GM18951 (cell line): ENCODE results near the gene ARID3B.
"Not testable (repeated sequence)": the region's sequence is repeated elsewhere in the genome, so short reads cannot be mapped to it uniquely, and the experiment has no call there.

Source experiments
- POLR2A ChIP-seq: IDR thresholded peaks from 4 replicates; pipeline ENCODE4 v1.6.1; 2011; ENCODE audit warnings: mild to moderate bottlenecking; ENCODE audit not compliant: insufficient read length, insufficient read depth; ENCODE audit errors: extremely low read depth
- in situ Hi-C: fragments of 300-500 bp; cut with MboI; formaldehyde crosslinking; loops from one replicate; pipeline ENCODE4 v1.12.0; 2022; ENCODE audit warnings: low sequenced_read_pairs, mixed read lengths, inconsistent platforms; ENCODE audit not compliant: unreplicated experiment

Gene ARID3B

DNA sequence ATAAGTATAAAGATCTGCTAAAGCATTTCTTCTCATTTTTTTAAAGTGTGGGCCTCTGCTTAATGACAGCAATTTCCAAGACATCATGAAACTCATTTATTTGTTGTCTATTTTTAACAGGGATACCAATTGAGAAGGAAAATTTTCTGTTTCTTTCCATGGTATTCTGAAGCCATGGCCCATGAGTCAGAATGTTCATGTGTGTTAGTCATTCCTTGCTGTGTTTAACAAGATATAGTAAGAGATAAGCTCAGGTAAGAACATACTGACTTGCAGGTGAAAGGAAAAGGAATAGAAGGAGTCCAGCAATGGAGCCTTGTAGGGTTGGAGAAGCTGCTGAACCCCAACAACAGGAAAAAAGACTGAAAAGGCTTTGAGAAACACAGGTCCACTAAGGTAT, 17.0 kb upstream of the ARID3B start:
- in situ Hi-C loops: no loop called here
- TF ChIP-seq POLR2A: no peak

DNA sequence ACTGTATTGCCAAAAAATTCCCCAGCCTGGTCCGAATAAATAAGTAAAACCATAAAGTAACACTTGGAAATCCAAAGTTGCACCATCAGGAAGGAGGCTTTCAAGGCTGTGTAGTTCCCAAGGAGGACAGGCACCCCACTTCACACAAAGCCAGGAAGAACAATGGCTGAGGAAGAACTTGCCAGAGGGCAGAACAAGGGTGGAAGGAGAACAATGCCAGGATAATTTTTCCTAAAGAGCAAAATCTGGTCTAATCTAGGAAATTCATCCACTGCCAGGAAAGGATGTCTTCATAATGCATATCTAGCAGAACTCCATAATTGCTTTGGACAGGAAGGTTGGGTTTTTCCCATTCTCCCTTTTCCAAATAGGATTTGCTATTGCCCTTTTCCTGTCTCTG, 15.7 kb upstream of the ARID3B start:
- no peak for TF ChIP-seq POLR2A
- in situ Hi-C loops: no loop called here

DNA sequence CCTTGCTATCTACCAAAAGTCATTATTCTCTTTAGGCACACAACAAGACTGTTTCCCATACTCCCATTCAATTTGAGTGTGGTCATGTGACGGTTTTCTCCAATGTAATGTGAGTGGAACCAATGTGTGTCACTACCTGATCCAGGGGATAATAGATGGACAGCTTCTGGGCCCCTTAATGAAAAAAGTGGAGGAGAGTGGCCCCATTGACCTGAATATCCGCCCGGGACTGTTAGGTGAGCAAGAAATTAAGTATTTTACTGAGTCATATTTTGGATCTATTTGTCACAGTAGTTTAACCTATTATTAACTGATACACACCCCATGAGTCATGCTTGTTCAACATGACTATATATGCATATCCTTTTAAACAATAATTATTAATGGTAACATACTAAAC, 15.1 kb upstream of the ARID3B start:
- in situ Hi-C loops: no loop called here

DNA sequence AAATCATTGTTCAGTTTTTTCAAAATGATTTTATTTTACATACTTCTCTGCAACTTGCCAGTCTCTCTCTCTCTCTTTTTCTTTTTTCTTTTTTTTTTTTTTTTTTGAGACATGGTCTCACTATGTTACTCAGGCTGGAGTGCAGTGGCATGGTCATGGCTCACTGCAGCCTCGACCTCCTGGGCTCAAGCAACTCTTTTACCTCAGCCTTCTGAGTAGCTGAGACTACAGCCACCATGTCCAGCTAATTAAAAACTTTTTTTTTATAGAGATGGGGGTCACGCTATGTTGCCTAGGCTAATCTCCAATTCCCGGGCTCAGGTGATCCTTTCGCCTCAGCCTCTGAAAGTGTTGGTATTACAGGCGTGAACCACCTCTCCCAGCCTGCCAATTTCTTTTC, 12.1 kb upstream of the ARID3B start:
- no peak for TF ChIP-seq POLR2A
- in situ Hi-C loops: no loop called here

More for the DNA sequence above, 15.1 kb upstream of the ARID3B start:
- no peak for TF ChIP-seq POLR2A

DNA sequence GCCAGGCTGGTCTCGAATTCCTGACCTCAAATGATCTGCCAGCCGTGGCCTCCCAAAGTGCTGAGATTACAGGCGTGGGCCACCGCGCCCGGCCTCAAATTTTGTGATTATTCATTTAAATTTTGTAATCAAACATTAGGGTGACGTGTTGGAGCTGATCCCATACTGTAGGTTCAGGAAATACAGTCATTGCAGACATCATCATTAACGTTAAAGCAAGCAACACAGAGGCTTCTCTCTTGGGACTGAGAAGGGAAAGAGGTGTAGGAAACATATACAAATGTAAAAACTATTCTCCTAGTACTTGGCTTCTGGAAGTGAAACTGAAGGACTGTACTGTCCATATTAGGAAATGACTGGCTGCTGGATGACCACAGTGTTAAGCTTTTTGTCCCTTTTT, 11.1 kb upstream of the ARID3B start:
- in situ Hi-C loops: no loop called here
- TF ChIP-seq POLR2A: no peak

DNA sequence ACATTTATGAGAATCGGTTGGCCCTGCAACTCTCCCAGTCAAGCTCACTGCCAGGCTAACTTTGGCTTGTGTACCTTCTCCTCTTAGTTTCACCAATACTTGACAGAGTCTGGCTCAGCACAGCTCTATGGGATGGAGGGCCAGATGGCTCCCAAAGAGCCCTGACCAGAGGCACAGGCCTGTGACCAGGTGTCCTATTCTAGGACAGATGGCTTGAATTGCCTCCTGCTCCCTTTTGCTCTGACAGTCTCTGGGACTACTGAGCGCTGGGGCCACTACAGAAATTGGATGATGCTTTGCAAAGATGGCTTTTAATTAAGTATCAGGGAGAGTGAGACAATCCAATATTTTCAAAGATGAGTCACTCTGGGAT, 10.3 kb upstream of the ARID3B start:
- in situ Hi-C loops: no loop called here
- TF ChIP-seq POLR2A: no peak

DNA sequence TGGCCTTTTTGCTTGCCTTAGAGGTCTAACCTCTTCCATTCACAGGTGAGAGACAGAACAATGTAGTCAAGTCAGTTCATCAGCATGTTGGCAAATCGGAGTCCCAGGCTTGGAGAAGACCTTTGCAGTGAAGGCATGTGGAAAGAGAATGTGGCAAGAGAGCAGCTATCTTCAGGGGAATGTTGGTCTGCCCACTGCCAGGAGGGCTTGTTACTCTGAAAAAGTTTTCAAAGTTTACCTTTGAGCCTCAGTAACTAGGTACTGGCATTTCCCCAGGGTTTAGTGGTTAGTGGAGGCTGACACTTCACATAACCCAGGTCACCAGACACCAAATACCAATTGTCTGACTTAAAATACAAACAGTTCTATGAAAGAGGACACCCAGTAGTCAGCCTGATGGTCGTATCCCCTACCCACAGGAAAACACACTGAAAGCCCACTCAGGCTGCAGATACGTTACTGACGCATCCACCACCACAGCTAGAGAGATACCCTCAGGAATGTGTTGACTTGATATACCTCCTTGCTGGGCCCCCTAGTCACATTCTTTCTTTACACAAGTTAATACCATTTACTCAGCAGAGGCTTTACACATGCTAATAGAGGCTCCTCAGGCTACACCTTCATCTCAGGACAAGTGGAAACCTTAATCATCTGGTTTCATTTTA, 9.7 kb upstream of the ARID3B start:
- in situ Hi-C loops: no loop called here
- no peak for TF ChIP-seq POLR2A

DNA sequence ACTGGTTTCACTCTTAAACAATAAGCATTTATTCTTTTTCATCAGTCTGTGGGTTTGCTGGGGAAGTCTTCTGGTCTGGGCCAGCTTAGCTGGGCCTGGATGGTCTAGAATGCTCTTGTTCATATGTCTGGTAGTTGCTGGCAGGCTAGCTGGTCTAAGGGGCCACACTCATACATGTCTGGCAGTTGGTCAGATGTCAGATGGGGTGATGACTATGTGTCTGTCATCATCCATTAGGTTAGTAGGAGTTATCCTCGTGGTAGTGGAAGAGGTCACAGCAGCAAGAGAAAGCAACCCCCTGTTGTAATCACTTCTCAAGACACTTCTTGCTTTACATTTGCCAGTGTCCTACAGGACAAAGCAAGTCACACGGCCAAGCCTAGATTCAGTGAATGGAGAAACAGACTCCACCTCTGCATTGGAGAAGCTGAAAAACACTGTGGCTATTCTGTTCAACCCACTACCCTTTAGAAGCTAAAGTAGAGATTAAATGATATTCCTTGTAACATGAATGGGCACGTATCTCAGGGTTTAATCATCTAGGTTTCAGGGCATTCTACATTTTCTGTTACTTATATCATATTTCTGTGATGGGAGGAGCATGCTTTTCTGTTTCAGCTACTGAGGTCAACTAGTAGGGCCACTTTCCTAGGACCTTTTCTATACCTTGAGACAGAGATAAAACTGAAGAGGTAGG, 5.5 kb upstream of the ARID3B start:
- in situ Hi-C loops: no loop called here

DNA sequence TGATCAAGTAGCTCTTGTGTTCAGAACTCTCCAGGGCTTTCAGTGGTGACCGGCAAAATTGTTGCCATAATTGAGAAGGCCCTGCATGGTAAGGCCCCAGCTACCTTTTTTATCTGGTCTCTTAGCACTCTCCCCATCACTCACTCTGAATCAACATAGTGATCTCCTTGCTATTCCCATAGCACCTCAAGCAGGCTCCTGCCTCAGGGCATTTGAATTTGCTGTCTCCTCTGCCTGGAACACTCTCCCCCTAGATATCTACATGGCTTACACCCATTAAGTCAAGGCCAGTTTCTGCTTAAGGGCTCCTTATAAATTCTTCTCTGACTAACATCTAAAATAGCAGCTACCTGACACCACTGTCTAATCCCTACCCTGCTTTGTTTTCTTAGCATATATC, 3.3 kb upstream of the ARID3B start:
- in situ Hi-C loops: no loop called here
- TF ChIP-seq POLR2A: no peak

More for the DNA sequence above, 5.5 kb upstream of the ARID3B start:
- no peak for TF ChIP-seq POLR2A

DNA sequence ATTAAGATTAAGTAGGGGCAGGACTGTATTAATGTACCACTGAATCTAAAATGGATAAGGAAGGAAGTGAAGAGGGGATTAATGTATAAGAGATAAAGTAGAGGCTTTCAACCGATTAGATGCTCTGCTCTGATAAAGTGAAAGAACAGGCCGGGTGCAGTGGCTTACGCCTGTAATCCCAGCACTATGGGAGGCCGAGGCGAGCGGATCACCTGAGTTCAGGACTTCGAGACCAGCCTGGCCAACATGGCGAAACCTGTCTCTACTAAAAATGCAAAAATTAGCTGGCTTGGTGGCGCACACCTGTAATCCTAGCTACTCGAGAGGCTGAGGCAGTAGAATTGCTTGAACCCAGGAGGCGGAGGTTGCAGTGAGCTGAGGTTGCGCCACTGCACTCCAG, 1.5 kb upstream of the ARID3B start:
- in situ Hi-C loops: not testable (repeated sequence)

DNA sequence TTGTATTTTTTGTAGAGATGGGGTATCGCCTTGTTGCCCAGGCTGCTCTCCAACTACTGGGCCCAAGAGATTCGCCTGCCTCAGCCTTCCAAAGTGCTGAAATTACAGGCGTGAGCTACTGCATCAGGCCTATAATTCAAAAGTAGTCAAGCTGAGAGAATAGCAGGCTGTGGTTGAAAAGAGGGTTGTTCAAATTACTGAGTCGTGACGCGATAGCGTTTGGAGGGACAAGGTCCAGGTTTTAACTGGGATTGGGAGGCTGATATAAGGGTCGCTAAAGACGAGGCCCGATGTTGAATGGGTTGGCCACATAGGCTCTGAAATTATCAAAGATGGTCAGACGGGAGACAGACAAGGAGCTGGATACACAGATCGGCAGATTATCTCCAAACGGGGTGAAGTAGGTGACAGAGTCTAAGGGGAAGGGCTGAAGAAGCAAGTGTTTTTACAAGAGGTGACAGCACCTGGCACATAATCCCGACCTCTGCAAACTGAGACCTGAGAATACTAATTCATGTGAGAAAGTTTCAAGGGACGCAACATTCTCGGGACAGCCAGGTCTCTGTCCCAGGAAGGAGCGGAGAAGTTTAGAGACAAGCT, 759 bp upstream of the ARID3B start:
- in situ Hi-C loops: loop anchor here (5.0 kb wide), 1 partner anchor 33 kb away; no protein-coding TSS in a partner anchor
- TF ChIP-seq POLR2A: no peak

DNA sequence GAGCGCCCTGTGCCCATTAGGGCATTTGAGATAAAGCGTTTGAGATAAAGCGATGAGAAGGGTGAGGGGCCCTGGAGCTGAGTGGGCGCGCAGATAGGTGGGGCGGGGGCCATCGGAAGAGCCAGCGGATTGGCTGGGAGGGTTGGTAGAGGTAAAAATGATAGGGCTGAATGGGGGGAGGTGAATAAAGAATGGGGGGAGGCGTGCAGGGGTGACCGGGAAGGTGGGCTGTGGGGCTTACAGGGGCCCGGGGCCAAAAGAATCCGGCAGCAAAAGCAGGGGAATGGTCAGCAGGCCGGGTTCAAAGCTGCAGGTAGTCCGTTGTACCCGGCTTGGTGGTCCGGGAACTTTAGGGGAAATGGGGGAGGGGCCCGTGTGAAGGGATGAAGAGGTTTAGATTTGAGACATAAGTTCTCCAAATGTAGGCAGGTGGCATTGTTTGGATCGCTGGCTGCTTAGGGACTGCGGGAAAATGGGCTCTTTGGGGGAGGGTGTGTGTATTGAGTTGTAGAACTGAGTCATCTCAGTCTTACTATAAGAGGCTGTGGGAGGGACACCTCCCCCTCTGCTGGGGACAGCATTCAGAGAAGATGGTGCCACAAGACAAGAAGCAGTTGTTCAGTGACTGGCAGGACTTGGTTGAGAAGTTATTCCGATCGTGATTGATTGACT, 610 bp downstream of the ARID3B start:
- in situ Hi-C loops: loop anchor here (5.0 kb wide), 1 partner anchor 34 kb away; no protein-coding TSS in a partner anchor
- TF ChIP-seq POLR2A: no peak
